GM12878 (cell line): ENCODE data around the gene CYREN. TPM values are rescaled to one million over a fixed set of nuclear protein-coding genes. Genes with fewer than 3 reads are reported as not detected.

Experiments used
- ATAC-seq: fragments of 200-7000 bp; cut with Tn5 transposase; 3 replicates; pipeline ENCODE4 v1.9.1; 2020; ENCODE audit warnings: mild to moderate bottlenecking, moderate library complexity
- BruUV-seq: library from RNA; stranded (reverse); fragments of 400-500 nt; replicated peaks from 2 replicates; lab custom pipeline; 2021; lab: Mats Ljungman, UMichigan
- CTCF ChIA-PET: fragments of 300-600 bp; sonication (Branson Sonifier 250); formaldehyde crosslinking; extraction: SDS; loops from one replicate; lab custom pipeline; 2021; ENCODE audit warnings: inconsistent platforms; lab: Yijun Ruan, JAX
- POLR2A ChIA-PET: fragments of 350-600 bp; formaldehyde crosslinking; extraction: SDS; loops from one replicate; lab custom pipeline; 2021; ENCODE audit warnings: inconsistent platforms; lab: Charles Lee
- RAD21 ChIA-PET: fragments of 300-600 bp; sonication (Branson Sonifier 250); formaldehyde crosslinking; loops from one replicate; lab custom pipeline; 2023; ENCODE audit warnings: antibody characterized with exemption; ENCODE audit not compliant: unreplicated experiment; lab: Charles Lee
- SMC1A ChIA-PET: fragments of 300-600 bp; sonication (Branson Sonifier 250); formaldehyde crosslinking; loops from one replicate; lab custom pipeline; 2023; ENCODE audit not compliant: unreplicated experiment, uncharacterized antibody; lab: Charles Lee
- DNase-seq: peaks from one replicate; pipeline ENCODE4 v3.0.0-alpha.2; 2011; ENCODE audit warnings: low read depth, low spot score
- FAIRE-seq: peaks from 3 replicates; lab custom pipeline; 2011; peaks lifted over from hg19 to GRCh38; lab: Jason Lieb, UNC
- H2AFZ ChIP-seq: 2 replicates; pipeline ENCODE4 v1.6.0; 2011; ENCODE audit warnings: low read depth, low read length, control low read depth; ENCODE audit not compliant: control insufficient read depth
- H3K27ac ChIP-seq: 2 replicates; pipeline ENCODE4 v1.5.1; 2011; ENCODE audit warnings: control low read depth; ENCODE audit not compliant: control insufficient read depth, insufficient read depth
- H3K27me3 ChIP-seq, 2 experiments: replicated peaks in 1 of 2; 2 replicates each; pipeline versions ENCODE4 v1.6.0 to v1.6.1; 2011; ENCODE audit warnings: low read length in 1 of 2; ENCODE audit not compliant: control insufficient read depth in 2 of 2, insufficient read depth in 2 of 2
- H3K36me3 ChIP-seq, 2 experiments: 2 replicates each; pipeline ENCODE4 v1.5.1; 2011; ENCODE audit warnings: low read length in 1 of 2; ENCODE audit not compliant: control insufficient read depth in 2 of 2, insufficient read depth in 2 of 2
- H3K4me1 ChIP-seq: 2 replicates; pipeline ENCODE4 v1.6.1; 2011; ENCODE audit warnings: mild to moderate bottlenecking, low read length, moderate library complexity, mixed read lengths; ENCODE audit not compliant: control insufficient read depth, insufficient read depth
- H3K4me2 ChIP-seq: 2 replicates; pipeline ENCODE4 v1.6.0; 2011; ENCODE audit warnings: control low read depth; ENCODE audit not compliant: control insufficient read depth, insufficient read depth
- H3K4me3 ChIP-seq: fragments of 200-600 bp; sonication (generic); 2 replicates; pipeline ENCODE4 v1.5.1; 2016
- H3K79me2 ChIP-seq: 2 replicates; pipeline ENCODE4 v1.6.0; 2011; ENCODE audit warnings: low read length; ENCODE audit not compliant: control insufficient read depth, insufficient read depth
- H3K9ac ChIP-seq: 2 replicates; pipeline ENCODE4 v1.8.0; 2011; ENCODE audit warnings: low read length, control low read depth, mixed read lengths; ENCODE audit not compliant: control insufficient read depth, insufficient read depth
- H3K9me3 ChIP-seq: replicated peaks from 3 replicates; pipeline ENCODE4 v1.5.1; 2011; ENCODE audit warnings: mild to moderate bottlenecking, low read length; ENCODE audit not compliant: control insufficient read depth, insufficient read depth
- H4K20me1 ChIP-seq: 2 replicates; pipeline ENCODE4 v1.6.0; 2011; ENCODE audit not compliant: control insufficient read depth, insufficient read depth
- JUND ChIP-seq: IDR thresholded peaks from 2 replicates; pipeline ENCODE4 v1.6.1; 2012; ENCODE audit warnings: low read depth, mild to moderate bottlenecking, low read length, improper control_type of control experiment, moderate library complexity
- SMARCA5 ChIP-seq: fragments of 450-650 bp; IDR thresholded peaks from 2 replicates; pipeline ENCODE4 v1.6.1; 2017; ENCODE audit warnings: mild to moderate bottlenecking
- STAT3 ChIP-seq: IDR thresholded peaks from 2 replicates; pipeline ENCODE4 v1.6.1; 2011; ENCODE audit warnings: low read depth, low read length, improper control_type of control experiment
- ZNF384 ChIP-seq: IDR thresholded peaks from 2 replicates; pipeline ENCODE4 v1.6.1; 2012; ENCODE audit warnings: low read depth, mild to moderate bottlenecking, low read length, improper control_type of control experiment, borderline replicate concordance
- WGBS: methylation state at CpG from one replicate; pipeline ENCODE4 v1.1.6; 2016; ENCODE audit warnings: low lambda C conversion rate; ENCODE audit not compliant: insufficient replicate concordance, insufficient coverage; ENCODE audit errors: missing lambda C conversion rate; 5-methylcytosine and 5-hydroxymethylcytosine counted together
- in situ Hi-C: fragments of 300-500 bp; cut with MboI; formaldehyde crosslinking; loops from 9 replicates; pipeline ENCODE4 v1.14.3; 2018; ENCODE audit warnings: mixed read lengths
- intact Hi-C: fragments of 100-400 bp; cut with micrococcal nuclease; formaldehyde crosslinking; loops from one replicate; pipeline ENCODE4 v1.14.2; 2022; ENCODE audit not compliant: unreplicated experiment
- polyA plus RNA-seq, 11 experiments: library from polyadenylated mRNA; depleted of rRNA in 4 of 11; unstranded in 6 of 11; stranded (reverse) in 5 of 11; fragments of >200 nt; fragmentation: Nextera tagmentation in 4 of 11; fragmentation: Illumina TruSeq in 1 of 11; extraction: Ambion mirVana in 4 of 11; extraction: Trizol in 1 of 11; gene quantifications; 1 replicate in 1 of 11; 2 replicates in 10 of 11; pipeline versions ENCODE4 v1.2.1 to v1.2.3, GENCODE V29; 2011 to 2016; ENCODE audit warnings: inconsistent platforms in 2 of 11, missing spikeins in 2 of 11, low read depth in 1 of 11
- total RNA-seq, 4 experiments: library from RNA; depleted of rRNA in 3 of 4; stranded (reverse); fragments of >200 nt in 3 of 4; fragmentation: Illumina TruSeq in 1 of 4; extraction: Trizol in 1 of 4; gene quantifications; 2 replicates each; pipeline versions ENCODE4 v1.2.1 to v1.2.3, GENCODE V29; 2013 to 2021
- TF ChIP-seq, protein P1 (sequence below): fragments of 450-650 bp; conservative IDR thresholded peaks from 2 replicates; pipeline ENCODE4 v1.6.1; 2017; ENCODE audit warnings: mild to moderate bottlenecking, moderate library complexity
- TF ChIP-seq, protein P2 (sequence below): fragments of 150-350 bp; IDR thresholded peaks from 2 replicates; pipeline ENCODE4 v1.6.1; 2016; ENCODE audit warnings: low read depth, low read length

CYREN gene
- total and polyA plus RNA-seq, 10 of the 15 experiments (the other 5 are each of a cell fraction or from before 2014, with no cell fraction given): 8.7 to 64.3 (median 55.7) TPM

DNA sequence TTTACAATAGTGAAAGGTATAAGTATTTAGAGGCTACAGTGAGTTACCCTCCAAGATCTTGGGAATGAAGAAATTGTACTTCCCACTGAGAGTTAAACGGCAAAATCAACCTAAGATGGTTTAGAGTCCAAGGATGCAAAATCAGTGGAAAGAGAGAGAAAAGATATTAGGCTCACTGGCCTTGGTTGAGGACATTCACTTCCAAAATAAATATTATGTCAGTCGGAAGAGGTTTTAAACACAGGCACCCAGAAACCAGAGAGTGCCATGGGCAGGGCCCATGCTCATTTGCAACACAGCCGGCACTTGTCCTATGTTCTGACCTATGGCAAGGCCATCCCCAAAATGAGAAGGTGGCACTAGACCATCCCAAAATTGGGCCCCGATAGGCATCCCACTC is 44.7 kb upstream of the CYREN start:
- TF ChIP-seq SMARCA5: no peak
- no peak for TF ChIP-seq JUND
- TF ChIP-seq, protein P1, sequence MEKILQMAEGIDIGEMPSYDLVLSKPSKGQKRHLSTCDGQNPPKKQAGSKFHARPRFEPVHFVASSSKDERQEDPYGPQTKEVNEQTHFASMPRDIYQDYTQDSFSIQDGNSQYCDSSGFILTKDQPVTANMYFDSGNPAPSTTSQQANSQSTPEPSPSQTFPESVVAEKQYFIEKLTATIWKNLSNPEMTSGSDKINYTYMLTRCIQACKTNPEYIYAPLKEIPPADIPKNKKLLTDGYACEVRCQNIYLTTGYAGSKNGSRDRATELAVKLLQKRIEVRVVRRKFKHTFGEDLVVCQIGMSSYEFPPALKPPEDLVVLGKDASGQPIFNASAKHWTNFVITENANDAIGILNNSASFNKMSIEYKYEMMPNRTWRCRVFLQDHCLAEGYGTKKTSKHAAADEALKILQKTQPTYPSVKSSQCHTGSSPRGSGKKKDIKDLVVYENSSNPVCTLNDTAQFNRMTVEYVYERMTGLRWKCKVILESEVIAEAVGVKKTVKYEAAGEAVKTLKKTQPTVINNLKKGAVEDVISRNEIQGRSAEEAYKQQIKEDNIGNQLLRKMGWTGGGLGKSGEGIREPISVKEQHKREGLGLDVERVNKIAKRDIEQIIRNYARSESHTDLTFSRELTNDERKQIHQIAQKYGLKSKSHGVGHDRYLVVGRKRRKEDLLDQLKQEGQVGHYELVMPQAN: no peak
- no peak for TF ChIP-seq ZNF384
- TF ChIP-seq, protein P2, sequence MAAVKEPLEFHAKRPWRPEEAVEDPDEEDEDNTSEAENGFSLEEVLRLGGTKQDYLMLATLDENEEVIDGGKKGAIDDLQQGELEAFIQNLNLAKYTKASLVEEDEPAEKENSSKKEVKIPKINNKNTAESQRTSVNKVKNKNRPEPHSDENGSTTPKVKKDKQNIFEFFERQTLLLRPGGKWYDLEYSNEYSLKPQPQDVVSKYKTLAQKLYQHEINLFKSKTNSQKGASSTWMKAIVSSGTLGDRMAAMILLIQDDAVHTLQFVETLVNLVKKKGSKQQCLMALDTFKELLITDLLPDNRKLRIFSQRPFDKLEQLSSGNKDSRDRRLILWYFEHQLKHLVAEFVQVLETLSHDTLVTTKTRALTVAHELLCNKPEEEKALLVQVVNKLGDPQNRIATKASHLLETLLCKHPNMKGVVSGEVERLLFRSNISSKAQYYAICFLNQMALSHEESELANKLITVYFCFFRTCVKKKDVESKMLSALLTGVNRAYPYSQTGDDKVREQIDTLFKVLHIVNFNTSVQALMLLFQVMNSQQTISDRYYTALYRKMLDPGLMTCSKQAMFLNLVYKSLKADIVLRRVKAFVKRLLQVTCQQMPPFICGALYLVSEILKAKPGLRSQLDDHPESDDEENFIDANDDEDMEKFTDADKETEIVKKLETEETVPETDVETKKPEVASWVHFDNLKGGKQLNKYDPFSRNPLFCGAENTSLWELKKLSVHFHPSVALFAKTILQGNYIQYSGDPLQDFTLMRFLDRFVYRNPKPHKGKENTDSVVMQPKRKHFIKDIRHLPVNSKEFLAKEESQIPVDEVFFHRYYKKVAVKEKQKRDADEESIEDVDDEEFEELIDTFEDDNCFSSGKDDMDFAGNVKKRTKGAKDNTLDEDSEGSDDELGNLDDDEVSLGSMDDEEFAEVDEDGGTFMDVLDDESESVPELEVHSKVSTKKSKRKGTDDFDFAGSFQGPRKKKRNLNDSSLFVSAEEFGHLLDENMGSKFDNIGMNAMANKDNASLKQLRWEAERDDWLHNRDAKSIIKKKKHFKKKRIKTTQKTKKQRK: no peak
- TF ChIP-seq STAT3: no peak
- TF ChIP-seq, all 136 proteins: peak for 0
- H3K4me3 ChIP-seq: no peak overlapping the region
- H3K9me3 ChIP-seq: no peaks in the 10 kb centered on the region; the same call in 2 of the 3 replicates
- no peak for FAIRE-seq
- no peak overlapping the region for H2AFZ ChIP-seq
- in situ Hi-C loops: no loop called here
- no peaks in the 10 kb centered on the region for H3K36me3 ChIP-seq
- H3K4me2 ChIP-seq: no peak overlapping the region
- peaks cover 13% of the 10 kb centered on the region for H3K79me2 ChIP-seq
- H3K27ac ChIP-seq: no peak overlapping the region
- no peaks in the 10 kb centered on the region for H4K20me1 ChIP-seq
- SMC1A ChIA-PET: interaction anchor here (0.8 to 2.3 kb wide), 3 partner anchors 9 to 11 kb away, joined by 3 to 7 read pairs (median 6); no protein-coding TSS in a partner anchor
- DNase-seq: no peak
- intact Hi-C loops: no loop called here
- H3K4me1 ChIP-seq: peaks cover 9% of the 10 kb centered on the region
- no peak for ATAC-seq
- no peak overlapping the region for H3K9ac ChIP-seq
- no peaks in the 10 kb centered on the region for H3K27me3 ChIP-seq
- POLR2A ChIA-PET: no interaction called here
- CTCF ChIA-PET: interaction anchor here (0.8 to 0.9 kb wide), 2 partner anchors 21 to 45 kb away, joined by 3 to 4 read pairs; partner anchors contain the start of gene CYREN
- RAD21 ChIA-PET: interaction anchor here (1.5 kb wide), 1 partner anchor 25 kb away, joined by 3 read pairs; no protein-coding TSS in a partner anchor
- BruUV-seq: no TSS peak
- 97% methylated on average over 4 of the region's 4 CpGs for WGBS
